ENCODE data around the gene BORCS8.

The BORCS8 gene

GRCh38 chr19:19232261-19232721 is 40.3 kb upstream of the BORCS8 start:
- no peak for TF ChIP-seq CTCF (IDR thresholded peaks at IDR 0.05; ENCODE audit: low read depth, low read length)
- DNase-seq (ENCODE audit: low read depth, low spot score), result no peak
- in situ Hi-C loops (cut with HindIII; ENCODE audit: low sequenced_read_pairs), result no loop called here
- H3K4me3 ChIP-seq (ENCODE audit: low read depth, low read length), result no peak overlapping the region

GRCh38 chr19:19230999-19231398 is 39.0 kb upstream of the BORCS8 start:
- H3K4me3 ChIP-seq (ENCODE audit: low read depth, low read length), result no peak overlapping the region
- no peak for TF ChIP-seq CTCF (IDR thresholded peaks at IDR 0.05; ENCODE audit: low read depth, low read length)
- in situ Hi-C loops (cut with HindIII; ENCODE audit: low sequenced_read_pairs), result no loop called here
- no peak for DNase-seq (ENCODE audit: low read depth, low spot score)

- no peak for DNase-seq (ENCODE audit: low read depth, low spot score)
- no peak overlapping the region for H3K4me3 ChIP-seq (ENCODE audit: low read depth, low read length)
- TF ChIP-seq CTCF (IDR thresholded peaks at IDR 0.05; ENCODE audit: low read depth, low read length), result no peak
- in situ Hi-C loops (cut with HindIII; ENCODE audit: low sequenced_read_pairs), result no loop called here
Measured at GRCh38 chr19:19229701-19230100, 37.7 kb upstream of the BORCS8 start.

- TF ChIP-seq CTCF (IDR thresholded peaks at IDR 0.05; ENCODE audit: low read depth, low read length), result no peak
- H3K4me3 ChIP-seq (ENCODE audit: low read depth, low read length), result no peak overlapping the region
- DNase-seq (ENCODE audit: low read depth, low spot score), result no peak
- in situ Hi-C loops (cut with HindIII; ENCODE audit: low sequenced_read_pairs), result no loop called here
Measured at GRCh38 chr19:19227217-19227616, 35.3 kb upstream of the BORCS8 start.

- no peak for TF ChIP-seq CTCF (IDR thresholded peaks at IDR 0.05; ENCODE audit: low read depth, low read length)
- in situ Hi-C loops (cut with HindIII; ENCODE audit: low sequenced_read_pairs), result no loop called here
- DNase-seq (ENCODE audit: low read depth, low spot score), result no peak
- no peak overlapping the region for H3K4me3 ChIP-seq (ENCODE audit: low read depth, low read length)
Measured at GRCh38 chr19:19226663-19227062, 34.7 kb upstream of the BORCS8 start.

- TF ChIP-seq CTCF (IDR thresholded peaks at IDR 0.05; ENCODE audit: low read depth, low read length), result no peak
- no peak for DNase-seq (ENCODE audit: low read depth, low spot score)
- H3K4me3 ChIP-seq (ENCODE audit: low read depth, low read length), result no peak overlapping the region
- in situ Hi-C loops (cut with HindIII; ENCODE audit: low sequenced_read_pairs), result no loop called here
Measured at GRCh38 chr19:19226204-19226603, 34.3 kb upstream of the BORCS8 start.
